HG03103 (cell line): ENCODE measurements around the gene RNASE8.
"Not testable (repeated sequence)": the region's sequence is repeated elsewhere in the genome, so short reads cannot be mapped to it uniquely, and the experiment has no call there.

ENCODE experiments used
- ATAC-seq: cut with Tn5 transposase; IDR thresholded peaks from one replicate; pipeline ENCODE4 v1.9.1; 2021; ENCODE audit warnings: low read depth; ENCODE audit not compliant: unreplicated experiment

The RNASE8 gene, protein sequence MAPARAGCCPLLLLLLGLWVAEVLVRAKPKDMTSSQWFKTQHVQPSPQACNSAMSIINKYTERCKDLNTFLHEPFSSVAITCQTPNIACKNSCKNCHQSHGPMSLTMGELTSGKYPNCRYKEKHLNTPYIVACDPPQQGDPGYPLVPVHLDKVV

DNA sequence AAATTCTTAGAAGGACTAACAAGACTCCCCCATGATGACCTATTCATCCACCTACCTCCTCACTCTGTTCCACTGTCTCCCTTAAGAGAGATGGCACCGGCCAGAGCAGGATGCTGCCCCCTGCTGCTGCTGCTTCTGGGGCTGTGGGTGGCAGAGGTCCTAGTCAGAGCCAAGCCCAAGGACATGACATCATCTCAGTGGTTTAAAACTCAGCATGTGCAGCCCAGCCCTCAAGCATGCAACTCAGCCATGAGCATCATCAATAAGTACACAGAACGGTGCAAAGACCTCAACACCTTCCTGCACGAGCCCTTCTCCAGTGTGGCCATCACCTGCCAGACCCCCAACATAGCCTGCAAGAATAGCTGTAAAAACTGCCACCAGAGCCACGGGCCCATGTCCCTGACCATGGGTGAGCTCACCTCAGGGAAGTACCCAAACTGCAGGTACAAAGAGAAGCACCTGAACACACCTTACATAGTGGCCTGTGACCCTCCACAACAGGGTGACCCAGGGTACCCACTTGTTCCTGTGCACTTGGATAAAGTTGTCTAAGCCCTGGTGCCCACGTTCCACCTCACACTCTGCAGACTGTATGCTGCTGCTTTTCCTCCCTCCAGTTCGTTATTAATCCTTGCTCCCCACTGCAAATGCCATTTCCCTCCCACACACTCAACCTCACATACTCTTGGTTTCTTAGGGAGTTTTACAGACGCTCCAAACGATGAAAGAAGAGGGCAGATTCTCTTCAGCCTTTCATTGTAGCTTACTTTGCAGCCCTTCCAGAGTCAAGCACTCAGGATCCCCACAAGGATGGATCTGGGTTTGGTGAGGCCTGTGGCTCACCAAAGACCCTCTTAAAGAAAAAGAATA, at the start of gene RNASE8:
Gene RNASE8, plus strand, starts transcription at position 20 of the 873 bp plus-strand sequence. Its CDS starts 71 bp downstream, at position 91.
- no peak for ATAC-seq

DNA sequence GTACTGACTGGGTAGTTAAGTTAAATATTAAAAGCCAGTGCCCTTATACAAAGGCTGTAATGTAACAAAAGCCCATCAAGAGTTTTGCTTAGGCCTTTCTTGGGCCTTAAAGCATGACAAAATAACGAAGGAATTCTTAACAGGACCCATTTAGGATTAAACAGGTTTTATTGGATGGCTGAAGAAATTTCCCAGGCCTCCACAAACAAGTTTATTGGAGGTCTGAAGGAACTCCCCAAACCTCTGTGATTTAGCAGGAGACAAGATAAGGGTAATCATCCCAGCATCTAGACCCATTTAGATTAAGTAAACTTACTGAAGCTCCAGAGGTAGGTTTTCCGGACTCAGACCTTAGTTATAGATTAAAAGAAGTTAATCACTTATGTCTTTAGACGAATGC, 47.9 kb upstream of the RNASE8 start:
- not testable (repeated sequence) for ATAC-seq

DNA sequence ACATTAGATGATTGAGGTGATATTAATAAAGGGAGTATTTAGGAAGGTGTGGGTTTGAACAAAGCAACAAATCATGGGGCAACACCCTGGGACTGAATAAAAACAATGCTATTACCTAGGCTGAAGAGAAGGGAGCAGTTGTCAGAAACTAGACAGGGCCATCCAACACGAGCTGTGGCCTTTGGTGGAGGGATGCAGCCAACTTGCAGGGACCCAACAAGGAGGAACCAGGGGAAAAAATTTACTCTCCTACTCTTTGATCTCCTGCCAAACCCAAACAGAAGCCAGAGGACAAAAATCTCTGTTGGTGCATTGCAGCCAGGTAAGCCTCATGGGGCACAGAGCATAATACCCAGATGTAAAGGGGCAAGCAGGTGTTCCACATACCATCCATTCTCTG, 46.5 kb upstream of the RNASE8 start:
- no peak for ATAC-seq

DNA sequence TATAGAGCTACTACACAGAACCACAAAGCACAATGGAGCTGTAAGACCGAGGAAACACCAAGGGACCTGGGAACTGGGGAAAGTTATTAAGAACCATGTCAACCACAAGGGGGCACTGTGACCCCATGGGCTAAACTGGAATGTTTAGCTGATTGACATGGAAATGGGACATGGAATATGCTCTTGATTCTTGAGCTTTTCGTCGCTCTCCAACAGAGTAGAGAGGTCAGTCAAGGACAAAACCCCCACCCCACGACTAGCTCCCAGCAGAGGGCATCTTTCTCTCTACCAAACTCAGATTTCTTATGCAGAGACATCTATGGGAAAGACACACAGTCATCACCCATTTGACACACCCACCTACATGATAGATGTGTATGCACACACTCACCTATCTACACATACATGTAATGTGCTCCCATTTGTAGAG, 42.8 kb upstream of the RNASE8 start:
- ATAC-seq = no peak

DNA sequence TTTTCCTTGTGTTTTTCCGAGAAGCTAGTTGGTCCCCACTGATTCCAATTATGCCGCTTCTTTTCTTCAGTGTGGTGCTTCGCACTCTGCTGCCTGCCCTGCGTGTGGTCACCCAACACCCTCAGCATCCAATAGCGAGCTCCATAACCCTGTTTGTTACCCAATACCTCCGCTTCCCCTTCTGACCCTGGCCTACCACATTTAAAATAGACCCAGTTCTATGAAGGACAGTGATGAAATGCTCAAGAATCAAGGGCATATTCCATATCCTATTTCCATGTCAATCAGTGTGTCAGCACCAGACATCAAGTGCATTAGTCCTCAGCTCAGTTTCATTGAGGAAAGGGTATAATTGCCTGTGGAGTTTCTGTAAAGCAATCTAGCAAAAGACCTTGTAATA, 42.3 kb upstream of the RNASE8 start:
- ATAC-seq = no peak

DNA sequence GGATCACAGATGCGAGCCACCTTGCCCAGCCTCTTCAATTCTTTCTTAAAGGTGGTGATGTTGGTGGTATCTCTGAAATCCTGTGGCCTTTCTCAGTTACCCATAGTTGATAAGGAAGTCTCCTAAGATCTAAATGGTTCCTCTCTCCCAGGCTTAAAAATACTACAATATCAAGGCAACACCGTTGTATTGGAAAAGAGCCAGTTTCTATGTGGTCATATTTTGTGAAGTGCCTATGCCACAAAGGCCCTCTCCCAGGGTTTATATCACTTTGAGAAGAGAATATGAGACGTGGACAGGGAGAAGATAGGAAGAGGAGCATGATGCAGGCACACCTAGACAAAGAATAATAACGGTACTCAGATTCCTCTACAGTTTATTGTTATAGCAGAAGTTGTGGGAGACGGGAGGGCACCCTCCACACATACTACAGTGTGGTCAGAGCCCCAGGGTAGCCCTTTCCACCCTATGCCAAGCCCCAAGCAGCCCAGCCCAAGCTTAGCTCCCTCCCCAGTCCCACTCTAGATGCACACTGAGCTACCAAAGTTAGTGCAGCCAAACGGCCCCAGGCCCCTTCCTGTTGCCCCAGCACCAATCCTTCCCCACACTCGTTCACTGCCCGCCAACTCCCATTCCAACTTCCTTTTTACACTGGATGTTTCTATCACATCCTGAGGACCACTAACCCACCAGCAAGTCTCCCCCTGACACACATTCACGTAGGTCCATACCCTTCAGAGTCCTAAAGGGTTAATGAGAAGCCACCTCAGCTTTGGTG, 41.0 kb upstream of the RNASE8 start:
- ATAC-seq = no peak

DNA sequence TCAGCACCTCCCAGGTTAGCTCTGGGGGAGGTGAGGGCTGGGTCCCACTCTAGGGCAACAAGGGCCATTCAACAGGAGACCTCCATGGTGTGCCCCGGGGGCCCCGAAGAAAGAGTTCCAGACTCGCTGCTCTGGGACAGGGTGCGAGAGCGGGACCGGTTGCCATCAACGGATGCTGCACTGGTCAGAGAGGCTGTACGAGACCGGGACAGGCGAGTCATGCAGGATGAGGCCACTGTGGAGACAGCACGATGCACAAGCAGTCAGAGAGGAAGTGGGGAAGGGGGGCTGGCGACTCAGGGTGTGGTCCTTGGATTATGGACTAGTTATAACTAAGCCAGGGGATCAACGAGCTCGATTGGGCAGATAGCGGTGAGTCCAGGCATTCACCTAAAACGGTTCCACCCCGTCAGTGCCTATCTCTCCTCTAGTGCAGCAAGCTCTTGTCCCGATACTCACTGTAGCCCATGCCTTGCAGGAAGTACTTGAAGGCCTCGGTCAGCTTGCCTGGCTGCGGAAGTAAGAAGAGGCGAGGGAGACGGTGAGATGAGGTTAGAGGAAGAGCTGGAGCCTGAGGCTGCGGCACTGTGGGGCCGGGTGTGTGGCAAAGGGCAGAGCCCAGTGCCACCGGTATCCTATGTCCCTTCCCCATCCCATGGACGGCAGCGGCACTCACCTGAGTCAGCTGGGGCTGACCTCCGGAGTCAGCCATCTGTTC, 39.9 kb upstream of the RNASE8 start:
- ATAC-seq = no peak

DNA sequence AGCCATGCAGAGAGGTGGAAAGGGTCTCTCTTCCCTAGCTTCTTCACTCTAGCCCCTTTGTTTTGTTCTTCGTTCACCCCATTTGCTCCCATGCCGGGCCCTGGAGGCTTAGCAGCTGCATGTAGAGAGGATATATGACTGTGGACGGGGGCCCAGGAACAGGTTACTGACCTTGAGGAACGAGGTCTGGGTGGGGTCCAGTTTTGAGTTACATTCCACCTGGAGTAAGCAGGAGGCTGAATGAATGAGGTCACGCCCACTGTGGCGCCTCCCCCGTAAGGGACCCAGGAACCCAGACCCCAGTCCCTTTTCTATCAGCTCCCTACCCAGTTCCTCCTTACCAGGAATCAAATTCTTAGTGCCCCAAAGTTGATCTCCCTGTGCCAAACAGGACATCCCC, 39.3 kb upstream of the RNASE8 start:
- no peak for ATAC-seq

DNA sequence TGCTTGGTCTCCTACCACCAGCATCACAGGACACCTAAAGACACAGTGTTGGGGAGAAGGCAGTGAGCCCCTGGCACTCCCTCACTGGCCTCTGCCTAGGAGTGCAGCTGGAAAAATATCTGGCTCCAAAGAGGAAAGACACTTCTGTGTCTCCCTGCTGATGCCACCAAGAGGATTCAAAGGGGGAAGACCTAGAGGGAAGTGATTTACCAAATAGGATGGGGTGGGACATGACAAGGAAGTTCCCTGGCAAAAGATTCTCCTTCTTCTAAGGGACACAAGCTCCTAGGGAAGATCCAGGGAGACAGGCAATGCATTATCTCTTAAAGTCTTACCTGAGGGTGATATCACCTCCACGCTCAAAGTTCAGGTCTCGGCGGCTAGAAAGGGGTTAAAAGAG, 38.8 kb upstream of the RNASE8 start:
- ATAC-seq = no peak

DNA sequence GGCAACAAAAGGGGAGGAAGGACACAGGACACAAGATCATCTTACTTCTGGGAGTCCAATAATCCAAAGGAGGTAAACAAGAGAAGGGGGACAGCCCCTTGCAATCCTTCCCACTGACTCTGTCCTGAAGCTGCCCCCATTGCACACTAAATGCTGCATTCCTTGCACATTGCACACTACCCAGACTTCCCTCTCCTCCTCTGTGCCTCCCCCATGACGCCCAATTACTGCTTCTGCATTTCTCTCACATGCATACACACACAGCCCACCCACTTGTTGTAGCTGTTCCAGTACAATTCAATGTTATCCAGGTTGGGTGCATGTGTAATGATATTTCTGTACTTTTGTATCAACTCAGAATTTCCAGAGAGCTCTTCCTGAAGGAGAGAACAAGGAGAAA, 38.3 kb upstream of the RNASE8 start:
- no peak for ATAC-seq

DNA sequence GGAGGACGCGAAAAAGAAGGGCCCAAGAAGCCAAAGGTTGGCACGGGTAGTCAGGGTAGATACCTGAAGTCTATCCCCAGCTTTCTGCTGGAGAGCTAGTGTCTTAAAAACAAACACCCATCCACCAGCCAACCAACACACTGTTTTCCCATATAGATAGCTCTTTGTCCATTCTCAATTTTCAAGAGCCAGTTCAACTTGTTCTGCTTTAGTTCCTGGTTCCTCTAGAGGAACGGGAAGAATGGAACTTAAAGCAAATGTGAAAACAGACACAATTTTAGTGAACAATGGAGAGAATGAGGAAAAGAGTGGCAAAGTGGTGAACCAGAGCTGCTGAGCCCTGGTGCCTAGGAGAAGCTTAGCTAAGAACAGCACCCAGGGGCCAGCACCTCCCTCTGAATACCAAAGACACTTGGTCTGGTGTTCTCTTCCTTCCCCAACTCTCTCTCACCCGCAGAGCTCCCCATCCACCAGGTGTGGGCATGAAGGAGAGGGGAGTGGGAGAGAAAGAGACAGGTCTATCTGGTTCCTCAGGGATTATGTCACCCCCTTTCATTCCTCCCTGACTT, 36.6 kb upstream of the RNASE8 start:
- no peak for ATAC-seq

DNA sequence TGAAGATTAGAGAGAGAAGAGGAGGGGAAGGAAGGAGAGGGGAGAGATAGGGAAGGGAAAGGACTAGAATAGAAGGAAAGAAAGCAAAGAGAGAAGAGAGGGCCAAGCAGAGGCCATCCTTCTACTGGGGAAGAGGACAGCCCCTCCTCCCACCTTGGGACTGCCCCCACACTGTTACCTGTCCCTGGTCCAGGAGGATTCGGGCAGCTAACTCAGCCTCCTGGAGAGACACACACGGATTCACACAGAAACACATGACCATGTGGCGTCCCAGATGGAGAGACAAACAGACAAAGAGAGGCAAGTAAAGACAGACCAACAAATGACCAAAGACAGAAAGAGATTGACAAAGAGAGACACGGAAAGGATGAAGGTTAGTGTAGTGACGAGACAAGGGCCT, 34.9 kb upstream of the RNASE8 start:
- ATAC-seq = no peak

DNA sequence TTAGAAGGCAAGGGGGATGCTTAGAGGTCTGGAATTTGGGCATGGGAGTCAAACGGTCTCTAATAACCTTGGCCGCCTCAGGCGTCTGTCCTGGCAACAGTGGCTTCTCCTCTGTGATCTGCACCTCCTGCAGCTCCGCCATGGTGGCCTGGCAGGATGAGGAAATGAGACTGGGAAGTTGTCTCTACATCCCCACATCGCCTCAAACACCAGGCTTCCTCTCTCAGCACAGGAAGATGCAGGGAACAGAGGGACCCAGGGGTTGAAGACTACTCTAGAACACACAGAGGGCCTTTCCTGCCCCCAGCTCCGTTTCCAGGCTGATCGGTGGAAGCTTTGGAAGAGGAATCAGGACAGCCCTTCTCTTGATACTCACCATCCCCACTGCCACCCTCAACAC, 34.4 kb upstream of the RNASE8 start:
- ATAC-seq = no peak

DNA sequence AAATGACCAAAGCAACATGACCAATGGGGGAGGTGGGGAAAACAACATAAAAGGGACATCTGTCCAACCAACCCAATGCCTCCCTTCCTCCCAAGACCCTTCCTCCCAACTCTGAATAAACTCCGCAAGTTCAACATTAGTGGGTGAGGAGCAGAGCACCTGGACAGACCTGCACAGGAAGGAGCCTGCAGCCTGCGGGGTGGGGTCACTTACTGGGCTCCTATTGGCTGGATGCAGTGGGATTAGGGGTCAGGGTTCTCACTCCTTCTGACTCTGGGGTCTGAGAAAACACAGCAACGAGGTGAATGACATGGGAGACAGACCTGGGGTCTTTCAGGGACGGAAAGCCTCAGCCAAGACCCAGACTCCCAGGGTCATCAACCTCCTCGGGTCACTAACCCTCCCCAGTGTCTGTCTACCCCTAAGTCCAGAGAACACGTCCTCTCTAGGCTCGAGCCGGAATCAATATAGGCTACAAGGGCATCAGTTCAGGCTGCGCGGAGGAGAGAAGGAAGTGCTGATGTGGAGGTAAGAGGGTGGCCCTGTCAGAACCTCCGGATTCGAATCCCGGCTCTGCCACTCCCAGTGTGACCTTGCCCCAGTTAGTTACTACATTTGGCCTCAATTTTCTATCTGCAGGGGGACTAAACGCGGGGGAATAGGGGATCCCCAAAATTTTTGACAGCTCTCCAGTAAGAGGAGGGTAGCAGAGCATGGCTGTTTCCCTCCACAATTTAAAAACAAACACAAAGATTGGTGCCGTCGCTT, 33.6 kb upstream of the RNASE8 start:
- ATAC-seq = no peak

DNA sequence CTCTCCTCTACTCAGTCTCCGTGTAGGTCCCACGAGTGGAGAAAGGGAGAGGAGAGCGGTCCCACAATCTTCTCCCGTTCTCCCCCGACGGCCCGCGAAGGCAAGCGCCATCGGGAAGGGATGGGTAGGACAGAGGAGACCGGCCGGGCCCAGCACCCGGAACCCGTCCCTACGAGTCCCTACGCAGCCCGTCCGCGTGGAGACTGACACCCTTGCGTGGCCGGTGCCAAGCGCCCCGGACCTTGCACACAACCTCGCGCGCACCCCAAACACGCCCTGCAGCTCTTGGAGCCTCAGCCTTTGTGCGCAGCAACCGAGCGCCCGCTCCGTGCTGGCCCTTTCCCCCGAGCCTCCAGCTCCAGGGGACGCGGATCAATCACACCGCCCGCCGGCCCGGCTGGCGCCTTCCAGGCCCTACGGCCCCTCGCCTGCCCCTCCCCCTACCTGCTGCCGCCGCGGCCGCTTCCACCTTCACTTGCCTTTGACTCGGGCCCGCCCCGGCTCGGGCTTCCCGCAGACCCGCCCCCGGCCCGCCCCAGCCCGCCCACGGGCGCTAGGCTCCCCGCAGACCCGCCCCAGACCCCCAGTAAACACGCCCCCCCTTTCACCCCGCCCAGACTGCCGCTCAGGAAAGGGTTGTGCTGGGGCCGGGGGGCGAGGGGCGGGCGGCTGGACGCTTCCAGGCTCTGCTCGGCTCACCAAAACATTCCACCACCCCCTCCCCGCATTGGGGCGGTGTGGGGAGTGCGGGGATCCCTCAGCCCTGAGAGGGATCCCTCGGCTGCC, 32.8 kb upstream of the RNASE8 start, which contains the start of gene NDRG2:
Gene NDRG2, minus strand, starts transcription at position 477 of the 786 bp plus-strand sequence. CDS start 1,746 bp downstream, outside the sequence.
- no peak for ATAC-seq

DNA sequence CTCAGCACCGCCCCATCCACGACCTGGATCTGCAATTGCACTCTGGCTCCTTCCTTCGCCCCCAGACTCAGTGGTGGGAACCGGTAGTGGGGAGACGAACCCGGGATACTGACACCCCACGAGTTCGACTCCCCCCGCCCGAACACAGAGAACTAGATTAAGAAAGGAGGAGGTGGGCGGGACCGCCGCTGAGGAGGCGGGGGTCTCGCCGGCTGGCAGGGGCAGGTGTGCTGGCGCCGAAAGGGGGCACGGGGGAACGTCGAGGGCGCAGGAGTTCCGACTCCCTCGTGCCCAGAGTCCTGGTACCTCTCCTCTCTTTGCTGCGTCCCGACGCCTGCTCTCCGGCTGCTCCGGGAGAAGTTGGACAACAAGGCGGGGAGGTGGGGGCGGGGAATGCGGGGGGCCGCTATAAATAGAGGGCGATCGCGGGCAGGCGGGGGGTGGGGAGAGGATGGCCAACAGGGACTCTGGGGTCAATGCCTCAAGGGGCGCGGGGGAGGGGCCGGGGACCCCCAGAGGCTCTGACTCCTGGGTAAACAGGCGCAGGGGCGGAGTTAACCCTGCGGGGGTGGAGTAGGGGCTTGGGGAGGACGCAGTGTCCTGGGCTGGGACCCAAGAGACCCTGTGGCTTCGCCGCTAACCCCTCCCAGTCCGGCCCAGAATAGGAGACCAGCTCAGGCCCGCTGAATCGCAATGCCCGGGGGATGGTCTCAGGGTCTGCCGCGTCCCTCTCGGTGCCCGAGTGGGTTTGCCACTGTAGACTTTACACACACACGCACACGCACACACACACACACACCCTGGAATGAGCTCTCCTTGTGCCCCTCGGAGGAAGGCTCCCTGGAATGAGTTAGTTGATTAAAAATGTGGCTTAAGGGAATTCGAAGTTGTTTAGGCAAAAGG, 32.0 kb upstream of the RNASE8 start:
- ATAC-seq = no peak

DNA sequence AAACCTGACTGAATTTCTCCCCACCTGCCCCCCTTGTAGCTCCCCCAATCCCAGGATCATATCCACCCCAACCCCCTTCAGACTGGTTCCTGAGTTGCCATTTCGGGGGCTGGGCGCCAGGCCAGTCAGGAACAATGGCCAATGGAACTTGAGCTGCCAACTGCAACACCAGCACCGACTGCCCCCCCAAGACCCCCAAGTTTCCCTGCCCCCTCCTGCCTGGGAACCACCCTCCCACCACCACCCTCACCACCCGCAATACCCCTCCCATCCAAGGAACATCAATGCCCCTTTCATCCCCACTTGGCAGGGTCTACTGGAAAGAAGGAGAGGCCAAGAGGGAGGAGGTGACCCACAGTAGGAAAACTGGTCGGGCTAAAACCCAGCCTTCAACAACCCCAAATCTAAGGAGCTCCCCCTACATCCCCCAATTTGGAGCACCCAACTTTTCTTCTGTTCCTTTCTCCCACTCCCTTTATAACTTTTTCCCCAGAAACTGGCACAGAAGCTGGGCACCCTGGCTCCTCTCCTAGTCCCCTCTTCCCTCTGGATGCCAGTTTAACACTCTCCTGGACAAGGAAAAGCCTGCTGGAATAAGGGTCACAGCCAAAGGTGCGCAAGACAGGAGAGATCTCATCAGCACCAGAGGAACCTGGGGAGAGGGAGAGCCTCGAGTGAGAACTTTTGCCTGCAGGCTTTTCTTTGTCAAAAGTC, 31.2 kb upstream of the RNASE8 start:
- ATAC-seq = no peak
